ENCODE results near the gene PLCH1.
A peak's percentile ranks its signal among the peaks of the same experiment; 100 is the strongest.

Gene PLCH1

GRCh38 chr3:155455765-155456164 lies 289.1 kb downstream of the PLCH1 start:
- Histone ChIP-seq H3K27ac (ENCODE audit: low read depth, low read length) (no peak overlapping the region), H3K4me3 (ENCODE audit: low read length) (no peak overlapping the region), H3K79me1 (ENCODE audit: low read length) (no peaks in the 10 kb centered on the region), H3K56ac (ENCODE audit: low read length) (no peak overlapping the region), H2BK15ac (replicated peaks; ENCODE audit: low read depth) (no peak overlapping the region), H3K27me3 (ENCODE audit: insufficient read depth, low read length, poor library complexity) (no peaks in the 10 kb centered on the region), H2BK120ac (ENCODE audit: low read depth, low read length) (no peak overlapping the region), H3K4me1 (ENCODE audit: control insufficient read depth, low read depth, low read length) (no peaks in the 10 kb centered on the region), H3K18ac (ENCODE audit: low read length) (no peak overlapping the region), H3K4ac (ENCODE audit: low read depth, low read length) (no peak overlapping the region), H3K23ac (ENCODE audit: low read length) (no peak overlapping the region), H3K9ac (ENCODE audit: low read length) (no peak overlapping the region), H3K36me3 (ENCODE audit: control insufficient read depth, insufficient read depth, low read length) (no peaks in the 10 kb centered on the region), H4K8ac (ENCODE audit: low read depth, low read length) (no peak overlapping the region), H2AK5ac (ENCODE audit: low read length) (no peak overlapping the region), H3K79me2 (ENCODE audit: control insufficient read depth, insufficient read depth, low read length) (no peaks in the 10 kb centered on the region), H3K4me2 (ENCODE audit: low read length) (no peak overlapping the region), H2BK5ac (ENCODE audit: low read length) (no peak overlapping the region), H4K5ac (ENCODE audit: low read length) (no peak overlapping the region)
- no peak for DNase-seq
- no CpG with 5 or more reads among the region's 4 CpGs for WGBS (ENCODE audit: extremely low coverage, insufficient coverage, low lambda C conversion rate)

- Histone ChIP-seq H3K4ac (ENCODE audit: low read depth, low read length) (no peak overlapping the region), H4K8ac (ENCODE audit: low read depth, low read length) (no peak overlapping the region), H3K36me3 (ENCODE audit: control insufficient read depth, insufficient read depth, low read length) (no peaks in the 10 kb centered on the region), H2BK5ac (ENCODE audit: low read length) (no peak overlapping the region), H2AK5ac (ENCODE audit: low read length) (no peak overlapping the region), H3K4me1 (ENCODE audit: control insufficient read depth, low read depth, low read length) (no peaks in the 10 kb centered on the region), H3K79me2 (ENCODE audit: control insufficient read depth, insufficient read depth, low read length) (no peaks in the 10 kb centered on the region), H4K5ac (ENCODE audit: low read length) (no peak overlapping the region), H3K27me3 (ENCODE audit: insufficient read depth, low read length, poor library complexity) (no peaks in the 10 kb centered on the region), H3K4me2 (ENCODE audit: low read length) (no peak overlapping the region), H3K79me1 (ENCODE audit: low read length) (no peaks in the 10 kb centered on the region), H3K56ac (ENCODE audit: low read length) (no peak overlapping the region), H3K18ac (ENCODE audit: low read length) (no peak overlapping the region), H3K9ac (ENCODE audit: low read length) (no peak overlapping the region), H3K4me3 (ENCODE audit: low read length) (no peak overlapping the region), H2BK120ac (ENCODE audit: low read depth, low read length) (no peak overlapping the region), H3K27ac (ENCODE audit: low read depth, low read length) (no peak overlapping the region), H2BK15ac (replicated peaks; ENCODE audit: low read depth) (no peak overlapping the region), H3K23ac (ENCODE audit: low read length) (no peak overlapping the region)
- WGBS (ENCODE audit: extremely low coverage, insufficient coverage, low lambda C conversion rate): no CpG with 5 or more reads among the region's 1 CpG
- no peak for DNase-seq
Observed at GRCh38 chr3:155453512-155453911, 291.4 kb downstream of the PLCH1 start.

- no peak overlapping the region for H3K4me2 ChIP-seq (ENCODE audit: low read length)
- H3K27me3 ChIP-seq (ENCODE audit: insufficient read depth, low read length, poor library complexity): no peaks in the 10 kb centered on the region
- no peak overlapping the region for H3K4ac ChIP-seq (ENCODE audit: low read depth, low read length)
- no peak overlapping the region for H3K27ac ChIP-seq (ENCODE audit: low read depth, low read length)
- no peak overlapping the region for H4K5ac ChIP-seq (ENCODE audit: low read length)
- H3K79me1 ChIP-seq (ENCODE audit: low read length): no peaks in the 10 kb centered on the region
- no peaks in the 10 kb centered on the region for H3K79me2 ChIP-seq (ENCODE audit: control insufficient read depth, insufficient read depth, low read length)
- no peak overlapping the region for H3K56ac ChIP-seq (ENCODE audit: low read length)
- H3K4me3 ChIP-seq (ENCODE audit: low read length): no peak overlapping the region
- no peaks in the 10 kb centered on the region for H3K4me1 ChIP-seq (ENCODE audit: control insufficient read depth, low read depth, low read length)
- H4K8ac ChIP-seq (ENCODE audit: low read depth, low read length): no peak overlapping the region
- WGBS (ENCODE audit: extremely low coverage, insufficient coverage, low lambda C conversion rate): no CpG with 5 or more reads among the region's 3 CpGs
- no peak overlapping the region for H2BK120ac ChIP-seq (ENCODE audit: low read depth, low read length)
- no peak overlapping the region for H2BK15ac ChIP-seq (replicated peaks; ENCODE audit: low read depth)
- no peaks in the 10 kb centered on the region for H3K36me3 ChIP-seq (ENCODE audit: control insufficient read depth, insufficient read depth, low read length)
- no peak overlapping the region for H2BK5ac ChIP-seq (ENCODE audit: low read length)
- H3K9ac ChIP-seq (ENCODE audit: low read length): no peak overlapping the region
- no peak overlapping the region for H3K23ac ChIP-seq (ENCODE audit: low read length)
- DNase-seq: no peak
- peak overlapping the region; percentile 39 for H3K18ac ChIP-seq (ENCODE audit: low read length)
- H2AK5ac ChIP-seq (ENCODE audit: low read length): no peak overlapping the region
Observed at GRCh38 chr3:155449613-155450267, 295.1 kb downstream of the PLCH1 start.

GRCh38 chr3:155448531-155448930 lies 296.3 kb downstream of the PLCH1 start:
- Histone ChIP-seq H3K23ac (ENCODE audit: low read length) (no peak overlapping the region), H4K8ac (ENCODE audit: low read depth, low read length) (no peak overlapping the region), H3K56ac (ENCODE audit: low read length) (no peak overlapping the region), H3K4ac (ENCODE audit: low read depth, low read length) (no peak overlapping the region), H3K27ac (ENCODE audit: low read depth, low read length) (no peak overlapping the region), H2BK5ac (ENCODE audit: low read length) (no peak overlapping the region), H3K4me1 (ENCODE audit: control insufficient read depth, low read depth, low read length) (no peaks in the 10 kb centered on the region), H3K79me2 (ENCODE audit: control insufficient read depth, insufficient read depth, low read length) (no peaks in the 10 kb centered on the region), H2BK15ac (replicated peaks; ENCODE audit: low read depth) (no peak overlapping the region), H3K79me1 (ENCODE audit: low read length) (no peaks in the 10 kb centered on the region), H3K27me3 (ENCODE audit: insufficient read depth, low read length, poor library complexity) (no peaks in the 10 kb centered on the region), H3K4me2 (ENCODE audit: low read length) (no peak overlapping the region), H2AK5ac (ENCODE audit: low read length) (no peak overlapping the region), H2BK120ac (ENCODE audit: low read depth, low read length) (no peak overlapping the region), H3K9ac (ENCODE audit: low read length) (no peak overlapping the region), H3K18ac (ENCODE audit: low read length) (no peak overlapping the region), H3K36me3 (ENCODE audit: control insufficient read depth, insufficient read depth, low read length) (no peaks in the 10 kb centered on the region), H3K4me3 (ENCODE audit: low read length) (no peak overlapping the region), H4K5ac (ENCODE audit: low read length) (no peak overlapping the region)
- no peak for DNase-seq
- no CpG with 5 or more reads among the region's 3 CpGs for whole genome bisulfite sequencing (ENCODE audit: extremely low coverage, insufficient coverage, low lambda C conversion rate)

GRCh38 chr3:155446366-155446765 lies 298.5 kb downstream of the PLCH1 start:
- H3K4ac ChIP-seq (ENCODE audit: low read depth, low read length): no peak overlapping the region
- no CpG with 5 or more reads among the region's 2 CpGs for WGBS (ENCODE audit: extremely low coverage, insufficient coverage, low lambda C conversion rate)
- no peak overlapping the region for H2AK5ac ChIP-seq (ENCODE audit: low read length)

GRCh38 chr3:155444771-155445170 lies 300.1 kb downstream of the PLCH1 start:
- no peaks in the 10 kb centered on the region for H3K4me1 ChIP-seq (ENCODE audit: control insufficient read depth, low read depth, low read length)
- no peak overlapping the region for H3K27ac ChIP-seq (ENCODE audit: low read depth, low read length)
- no peaks in the 10 kb centered on the region for H3K79me1 ChIP-seq (ENCODE audit: low read length)
- no peak overlapping the region for H3K9ac ChIP-seq (ENCODE audit: low read length)
- no peak overlapping the region for H2BK15ac ChIP-seq (replicated peaks; ENCODE audit: low read depth)
- DNase-seq: no peak
- no peak overlapping the region for H3K4me2 ChIP-seq (ENCODE audit: low read length)
- no CpG with 5 or more reads among the region's 4 CpGs for WGBS (ENCODE audit: extremely low coverage, insufficient coverage, low lambda C conversion rate)
- no peak overlapping the region for H4K8ac ChIP-seq (ENCODE audit: low read depth, low read length)
- no peak overlapping the region for H2BK5ac ChIP-seq (ENCODE audit: low read length)
- H3K18ac ChIP-seq (ENCODE audit: low read length): no peak overlapping the region
- H3K36me3 ChIP-seq (ENCODE audit: control insufficient read depth, insufficient read depth, low read length): no peaks in the 10 kb centered on the region
- H3K4ac ChIP-seq (ENCODE audit: low read depth, low read length): no peak overlapping the region
- H2AK5ac ChIP-seq (ENCODE audit: low read length): no peak overlapping the region
- no peaks in the 10 kb centered on the region for H3K79me2 ChIP-seq (ENCODE audit: control insufficient read depth, insufficient read depth, low read length)
- H2BK120ac ChIP-seq (ENCODE audit: low read depth, low read length): no peak overlapping the region
- no peak overlapping the region for H3K23ac ChIP-seq (ENCODE audit: low read length)
- no peak overlapping the region for H3K4me3 ChIP-seq (ENCODE audit: low read length)
- H4K5ac ChIP-seq (ENCODE audit: low read length): no peak overlapping the region
- no peaks in the 10 kb centered on the region for H3K27me3 ChIP-seq (ENCODE audit: insufficient read depth, low read length, poor library complexity)
- H3K56ac ChIP-seq (ENCODE audit: low read length): no peak overlapping the region

More at GRCh38 chr3:155446366-155446765, 298.5 kb downstream of the PLCH1 start:
- no peak overlapping the region for H2BK15ac ChIP-seq (replicated peaks; ENCODE audit: low read depth)
- no peak overlapping the region for H3K56ac ChIP-seq (ENCODE audit: low read length)
- H3K27ac ChIP-seq (ENCODE audit: low read depth, low read length): no peak overlapping the region
- no peaks in the 10 kb centered on the region for H3K36me3 ChIP-seq (ENCODE audit: control insufficient read depth, insufficient read depth, low read length)
- H3K27me3 ChIP-seq (ENCODE audit: insufficient read depth, low read length, poor library complexity): no peaks in the 10 kb centered on the region
- H4K8ac ChIP-seq (ENCODE audit: low read depth, low read length): no peak overlapping the region
- H3K18ac ChIP-seq (ENCODE audit: low read length): no peak overlapping the region
- H3K4me2 ChIP-seq (ENCODE audit: low read length): no peak overlapping the region
- no peak overlapping the region for H3K4me3 ChIP-seq (ENCODE audit: low read length)
- H2BK5ac ChIP-seq (ENCODE audit: low read length): no peak overlapping the region
- no peaks in the 10 kb centered on the region for H3K4me1 ChIP-seq (ENCODE audit: control insufficient read depth, low read depth, low read length)
- H3K79me1 ChIP-seq (ENCODE audit: low read length): no peaks in the 10 kb centered on the region
- H3K9ac ChIP-seq (ENCODE audit: low read length): no peak overlapping the region
- H4K5ac ChIP-seq (ENCODE audit: low read length): no peak overlapping the region
- H2BK120ac ChIP-seq (ENCODE audit: low read depth, low read length): no peak overlapping the region
- H3K23ac ChIP-seq (ENCODE audit: low read length): no peak overlapping the region
- DNase-seq: no peak
- no peaks in the 10 kb centered on the region for H3K79me2 ChIP-seq (ENCODE audit: control insufficient read depth, insufficient read depth, low read length)
